NCI-H82 (cell line): ENCODE measurements around the gene DPH3.

Source experiments
- DNase-seq: peaks from one replicate; lab custom pipeline; 2025; lab: John Stamatoyannopoulos, UW

DPH3 gene

GRCh38 chr3:16290827-16291196 lies 26.1 kb upstream of the DPH3 start:
- no peak for DNase-seq

GRCh38 chr3:16290007-16290826 lies 25.5 kb upstream of the DPH3 start:
- DNase-seq = peak; percentile 58

- no peak for DNase-seq
These were observed 24.6 kb upstream of the DPH3 start for GRCh38 chr3:16289144-16289889.

GRCh38 chr3:16288664-16289063 lies 23.9 kb upstream of the DPH3 start:
- no peak for DNase-seq

- DNase-seq = no peak
These were observed 22.2 kb upstream of the DPH3 start for GRCh38 chr3:16286751-16287543.

- DNase-seq = no peak
These were observed 21.4 kb upstream of the DPH3 start for GRCh38 chr3:16286161-16286560.

GRCh38 chr3:16284633-16285032 lies 19.9 kb upstream of the DPH3 start:
- DNase-seq = no peak

GRCh38 chr3:16280671-16281070 lies 15.9 kb upstream of the DPH3 start:
- DNase-seq = no peak

GRCh38 chr3:16279010-16279801 lies 14.5 kb upstream of the DPH3 start:
- no peak for DNase-seq

- DNase-seq = no peak
These were observed 12.7 kb upstream of the DPH3 start for GRCh38 chr3:16277471-16277870.

- no peak for DNase-seq
These were observed 9.1 kb upstream of the DPH3 start for GRCh38 chr3:16273867-16274266.

- DNase-seq = no peak
These were observed 7.8 kb upstream of the DPH3 start for GRCh38 chr3:16272588-16272987.

GRCh38 chr3:16270855-16271254 lies 6.1 kb upstream of the DPH3 start:
- DNase-seq = no peak

GRCh38 chr3:16266714-16267113 lies 2.0 kb upstream of the DPH3 start:
- no peak for DNase-seq

GRCh38 chr3:16265455-16265786 lies 678 bp upstream of the DPH3 start:
- DNase-seq = no peak

- DNase-seq = no peak
These were observed 502 bp downstream of the DPH3 start for GRCh38 chr3:16264174-16264707.

- DNase-seq = no peak
These were observed 2.6 kb downstream of the DPH3 start for GRCh38 chr3:16262174-16262573.

- DNase-seq = no peak
These were observed 4.7 kb downstream of the DPH3 start for GRCh38 chr3:16260046-16260445.

GRCh38 chr3:16258866-16259265 lies 5.9 kb downstream of the DPH3 start:
- no peak for DNase-seq

GRCh38 chr3:16258177-16258576 lies 6.6 kb downstream of the DPH3 start:
- no peak for DNase-seq

- no peak for DNase-seq
These were observed 7.4 kb downstream of the DPH3 start for GRCh38 chr3:16257309-16257708.

- no peak for DNase-seq
These were observed 9.0 kb downstream of the DPH3 start for GRCh38 chr3:16255726-16256125.
